T-helper 17 cell (primary cell): Measurements from ENCODE around the gene WWOX. TPM values are rescaled to one million over a fixed set of nuclear protein-coding genes. Genes with fewer than 3 reads are reported as not detected.
"Not testable (repeated sequence)": the region's sequence is repeated elsewhere in the genome, so short reads cannot be mapped to it uniquely, and the experiment has no call there.

Experiments
- ATAC-seq: fragments of 150-1000 bp; cut with Tn5 transposase; 2 replicates; pipeline ENCODE4 v1.10.0; 2021; ENCODE audit warnings: mild to moderate bottlenecking, moderate library complexity
- DNase-seq, 3 donors: peaks; one replicate each; pipeline versions ENCODE4 v3.0.0 to v3.0.0-alpha.2; 2020 to 2021
- H3K9me3 ChIP-seq: one replicate; pipeline ENCODE4 v1.7.0; 2013; ENCODE audit warnings: low read length, mild to moderate bottlenecking; ENCODE audit not compliant: control insufficient read depth, poor library complexity, severe bottlenecking
- H3K27ac Mint-ChIP-seq: one replicate; pipeline ENCODE4 v1.8.0; 2022; ENCODE audit warnings: mild to moderate bottlenecking, moderate library complexity, mixed read lengths
- H3K27me3 Mint-ChIP-seq: one replicate; pipeline ENCODE4 v1.8.0; 2022; ENCODE audit warnings: mixed read lengths
- H3K36me3 Mint-ChIP-seq: one replicate; pipeline ENCODE4 v1.8.0; 2022; ENCODE audit warnings: low read depth, mixed read lengths
- H3K4me1 Mint-ChIP-seq: one replicate; pipeline ENCODE4 v1.8.0; 2022; ENCODE audit warnings: mild to moderate bottlenecking, mixed read lengths
- H3K4me3 Mint-ChIP-seq: one replicate; pipeline ENCODE4 v1.8.0; 2022; ENCODE audit warnings: mild to moderate bottlenecking, moderate library complexity, mixed read lengths
- total RNA-seq, 4 donors: library from RNA in 2 of 4; stranded (reverse) in 2 of 4; gene quantifications; one replicate each; pipeline ENCODE4 v1.2.3 and lab custom pipeline; 2022 to 2026

WWOX gene
- total RNA-seq, result 10 to 100 TPM; 26.8 to 29.7 TPM
- 19.9 to 24.0 reads per million in 2 donors for total RNA-seq (lab: John Stamatoyannopoulos, UW)

DNA sequence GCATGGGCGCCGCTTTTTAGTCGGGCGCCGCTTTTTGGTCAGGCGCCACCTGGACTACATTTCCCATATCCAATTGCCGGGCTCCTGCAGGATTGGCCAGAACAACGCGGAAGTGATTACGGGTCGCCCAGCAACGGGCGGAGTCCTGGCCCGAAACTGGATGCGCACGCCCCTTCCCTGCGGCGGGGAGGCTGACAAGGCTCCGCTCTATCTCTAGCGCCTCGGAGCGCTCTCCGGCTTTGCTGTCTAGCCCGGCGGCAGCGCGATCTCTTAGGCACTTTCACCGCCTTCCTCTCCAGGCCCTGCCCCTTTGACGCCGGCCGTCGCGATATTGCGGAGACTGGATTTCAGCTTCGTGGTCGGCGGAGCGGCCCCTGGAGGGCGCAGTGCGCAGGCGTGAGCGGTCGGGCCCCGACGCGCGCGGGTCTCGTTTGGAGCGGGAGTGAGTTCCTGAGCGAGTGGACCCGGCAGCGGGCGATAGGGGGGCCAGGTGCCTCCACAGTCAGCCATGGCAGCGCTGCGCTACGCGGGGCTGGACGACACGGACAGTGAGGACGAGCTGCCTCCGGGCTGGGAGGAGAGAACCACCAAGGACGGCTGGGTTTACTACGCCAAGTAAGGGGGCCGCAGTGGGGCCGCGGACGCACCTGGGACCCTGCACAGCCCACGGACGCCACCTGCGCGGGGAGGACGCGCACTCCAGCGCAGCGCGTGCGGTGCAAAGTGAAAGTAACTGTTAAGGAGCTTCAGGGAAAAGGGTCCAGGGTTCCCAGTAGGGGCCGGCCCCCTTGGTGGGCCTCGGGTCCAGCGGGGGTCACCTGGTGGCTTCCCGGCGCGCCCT is at the start of gene WWOX:
WWOX (plus strand) TSS at position 384 of the 841 bp plus-strand sequence.
- Mint-ChIP-seq H3K27me3 (peaks cover 5% of the 10 kb centered on the region), H3K36me3 (peaks cover 5% of the 10 kb centered on the region), H3K4me1 (peaks cover 21% of the 10 kb centered on the region), H3K27ac (peak within 1 kb of the TSS; percentile 95), H3K4me3 (peak within 1 kb of the TSS; percentile 94)
- H3K9me3 ChIP-seq, result no peaks in the 10 kb centered on the region
- DNase-seq (peak; percentile 92 to 95 (median 95)), ATAC-seq (peak; percentile 95)

- H3K9me3 ChIP-seq, result no peaks in the 10 kb centered on the region
- Mint-ChIP-seq H3K27me3 (peaks cover 42% of the 10 kb centered on the region), H3K27ac (no peak overlapping the region), H3K4me1 (no peaks in the 10 kb centered on the region), H3K4me3 (no peak overlapping the region), H3K36me3 (no peaks in the 10 kb centered on the region)
- ATAC-seq, result no peak
- no peak for DNase-seq
Observed at GRCh38 chr16:78050734-78051400, 48.6 kb upstream of the WWOX start.

DNA sequence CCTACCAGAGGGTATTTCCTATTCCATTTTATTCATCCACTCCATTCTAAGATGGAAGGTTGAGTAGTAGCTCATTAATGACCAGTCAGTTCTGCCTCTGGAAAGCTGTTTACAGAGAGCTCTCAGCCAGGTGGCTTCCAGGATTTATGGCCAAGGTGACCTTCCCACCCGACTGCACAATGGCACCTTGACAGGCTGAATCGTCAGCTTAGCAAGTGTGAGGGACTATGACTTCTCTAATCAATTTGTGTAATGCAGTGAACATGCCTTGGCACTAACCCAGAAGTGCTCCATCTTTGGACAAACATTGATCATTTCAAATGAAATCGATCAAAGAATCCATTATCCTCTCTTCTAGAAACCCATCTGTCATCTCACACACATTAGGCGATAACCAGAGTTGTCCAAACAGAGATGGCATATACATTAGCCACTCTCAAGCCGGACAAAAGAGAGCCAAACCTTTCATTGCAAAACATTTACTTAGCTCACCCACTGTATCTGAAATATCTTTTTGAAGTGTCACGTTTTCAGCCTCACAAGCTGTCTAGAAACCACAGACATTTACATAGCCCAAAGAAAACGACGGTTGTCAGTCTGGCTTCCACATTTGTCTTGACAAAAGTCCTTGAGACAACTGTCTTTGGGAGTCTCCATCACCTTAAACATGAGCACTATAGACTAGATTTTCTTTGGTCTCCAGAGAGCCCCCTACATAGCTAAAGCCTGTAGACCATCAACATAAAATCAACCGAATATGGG is 41.5 kb upstream of the WWOX start:
- H3K27ac Mint-ChIP-seq, result no peak overlapping the region
- no peaks in the 10 kb centered on the region for H3K36me3 Mint-ChIP-seq
- peaks cover 53% of the 10 kb centered on the region for H3K27me3 Mint-ChIP-seq
- H3K4me1 Mint-ChIP-seq, result no peaks in the 10 kb centered on the region
- DNase-seq (no peak), ATAC-seq (no peak)
- H3K4me3 Mint-ChIP-seq, result no peak overlapping the region
- no peaks in the 10 kb centered on the region for H3K9me3 ChIP-seq

DNA sequence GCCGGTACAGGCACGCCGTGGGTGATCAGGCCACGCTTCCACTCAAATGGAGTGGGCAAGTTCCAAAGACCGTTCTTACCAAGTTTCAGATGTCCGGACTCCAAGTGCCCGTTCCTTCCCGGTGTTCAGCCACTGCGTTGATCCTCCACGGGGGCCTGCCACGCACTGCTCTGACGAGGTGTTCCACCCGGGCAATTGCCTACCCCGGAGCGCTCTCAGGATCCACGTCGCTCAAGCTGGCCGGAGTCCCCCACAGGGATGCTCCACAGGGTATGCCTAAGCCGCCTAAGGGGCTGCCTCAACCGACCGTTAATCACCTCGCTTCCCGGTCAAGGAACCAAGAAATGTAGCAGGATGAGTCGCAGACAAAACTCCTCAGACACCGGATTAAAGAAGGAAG is 39.6 kb upstream of the WWOX start:
- not testable (repeated sequence) for H3K27ac Mint-ChIP-seq, H3K4me3 Mint-ChIP-seq, H3K36me3 Mint-ChIP-seq, H3K4me1 Mint-ChIP-seq, DNase-seq, H3K9me3 ChIP-seq, ATAC-seq
- peaks cover 54% of the 10 kb centered on the region for H3K27me3 Mint-ChIP-seq

DNA sequence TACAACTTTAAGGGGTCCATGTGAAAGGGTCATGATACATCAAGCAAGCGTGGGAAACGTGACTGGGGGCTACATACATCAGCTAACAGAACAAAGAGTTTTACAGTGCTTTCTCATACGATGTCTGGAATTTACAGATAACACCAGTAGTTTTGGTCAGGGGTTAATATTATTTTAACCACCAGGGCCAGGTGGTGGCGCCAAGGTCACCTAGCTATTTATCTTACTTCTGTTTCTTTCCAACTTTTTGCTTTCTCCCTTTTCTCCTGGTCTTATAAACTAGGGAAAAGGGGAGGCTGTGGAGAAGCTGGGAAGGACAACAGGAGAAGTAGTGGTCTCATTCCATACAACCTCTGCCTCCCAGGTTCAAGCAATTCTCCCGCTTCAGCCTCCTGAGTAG is 39.2 kb upstream of the WWOX start:
- no peaks in the 10 kb centered on the region for H3K9me3 ChIP-seq
- no peaks in the 10 kb centered on the region for H3K4me1 Mint-ChIP-seq
- no peaks in the 10 kb centered on the region for H3K36me3 Mint-ChIP-seq
- H3K27me3 Mint-ChIP-seq, result peaks cover 57% of the 10 kb centered on the region
- H3K4me3 Mint-ChIP-seq, result no peak overlapping the region
- no peak for ATAC-seq
- no peak overlapping the region for H3K27ac Mint-ChIP-seq
- DNase-seq, result no peak

- no peaks in the 10 kb centered on the region for H3K36me3 Mint-ChIP-seq
- H3K27ac Mint-ChIP-seq, result no peak overlapping the region
- no peaks in the 10 kb centered on the region for H3K9me3 ChIP-seq
- peaks cover 62% of the 10 kb centered on the region for H3K27me3 Mint-ChIP-seq
- no peak for DNase-seq
- H3K4me1 Mint-ChIP-seq, result no peaks in the 10 kb centered on the region
- no peak overlapping the region for H3K4me3 Mint-ChIP-seq
- ATAC-seq, result no peak
Observed at GRCh38 chr16:78060809-78061208, 38.6 kb upstream of the WWOX start.

GRCh38 chr16:78065319-78065718 is 34.1 kb upstream of the WWOX start:
- H3K27me3 Mint-ChIP-seq, result peaks cover 45% of the 10 kb centered on the region
- H3K4me1 Mint-ChIP-seq, result no peaks in the 10 kb centered on the region
- H3K9me3 ChIP-seq, result no peaks in the 10 kb centered on the region
- H3K4me3 Mint-ChIP-seq, result no peak overlapping the region
- ATAC-seq, result no peak
- no peak overlapping the region for H3K27ac Mint-ChIP-seq
- H3K36me3 Mint-ChIP-seq, result no peaks in the 10 kb centered on the region
- no peak for DNase-seq

DNA sequence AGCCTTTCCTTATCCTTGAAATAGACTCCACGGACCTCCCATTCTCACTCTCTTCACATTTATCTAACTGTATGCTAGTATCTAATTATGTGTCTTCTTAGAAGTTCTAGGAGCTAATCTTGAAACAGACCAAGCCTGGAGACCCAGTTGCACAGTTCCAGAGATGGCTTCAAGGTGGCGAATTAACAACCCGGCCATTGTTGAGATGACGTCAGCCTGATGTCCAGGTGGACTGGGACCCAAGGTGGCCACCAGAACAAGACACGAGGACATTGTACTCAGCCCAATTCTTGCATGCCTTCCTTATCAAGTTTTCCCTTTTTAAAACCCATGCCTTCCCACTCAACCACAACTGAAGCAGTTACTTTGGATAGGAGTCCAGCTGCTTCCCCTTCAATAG is 29.5 kb upstream of the WWOX start:
- no peaks in the 10 kb centered on the region for H3K9me3 ChIP-seq
- Mint-ChIP-seq H3K36me3 (peaks cover 2% of the 10 kb centered on the region), H3K4me1 (no peaks in the 10 kb centered on the region), H3K27ac (no peak overlapping the region), H3K4me3 (no peak overlapping the region), H3K27me3 (peaks cover 48% of the 10 kb centered on the region)
- ATAC-seq, result no peak
- no peak for DNase-seq

GRCh38 chr16:78072275-78072674 is 27.2 kb upstream of the WWOX start:
- Mint-ChIP-seq H3K27ac (no peak overlapping the region), H3K36me3 (peaks cover 2% of the 10 kb centered on the region), H3K4me1 (no peaks in the 10 kb centered on the region), H3K4me3 (no peak overlapping the region), H3K27me3 (peaks cover 38% of the 10 kb centered on the region)
- H3K9me3 ChIP-seq, result no peaks in the 10 kb centered on the region
- DNase-seq, result no peak
- ATAC-seq, result no peak

GRCh38 chr16:78075800-78076199 is 23.7 kb upstream of the WWOX start:
- no peak overlapping the region for H3K27ac Mint-ChIP-seq
- H3K4me1 Mint-ChIP-seq, result no peaks in the 10 kb centered on the region
- no peaks in the 10 kb centered on the region for H3K9me3 ChIP-seq
- no peak overlapping the region for H3K4me3 Mint-ChIP-seq
- H3K36me3 Mint-ChIP-seq, result peaks cover 2% of the 10 kb centered on the region
- no peak for ATAC-seq
- peaks cover 38% of the 10 kb centered on the region for H3K27me3 Mint-ChIP-seq
- no peak for DNase-seq

- DNase-seq (no peak), ATAC-seq (no peak)
- Mint-ChIP-seq H3K36me3 (no peaks in the 10 kb centered on the region), H3K27me3 (peaks cover 25% of the 10 kb centered on the region), H3K27ac (no peak overlapping the region), H3K4me3 (no peak overlapping the region), H3K4me1 (no peaks in the 10 kb centered on the region)
- no peaks in the 10 kb centered on the region for H3K9me3 ChIP-seq
Observed at GRCh38 chr16:78081341-78081740, 18.1 kb upstream of the WWOX start.

DNA sequence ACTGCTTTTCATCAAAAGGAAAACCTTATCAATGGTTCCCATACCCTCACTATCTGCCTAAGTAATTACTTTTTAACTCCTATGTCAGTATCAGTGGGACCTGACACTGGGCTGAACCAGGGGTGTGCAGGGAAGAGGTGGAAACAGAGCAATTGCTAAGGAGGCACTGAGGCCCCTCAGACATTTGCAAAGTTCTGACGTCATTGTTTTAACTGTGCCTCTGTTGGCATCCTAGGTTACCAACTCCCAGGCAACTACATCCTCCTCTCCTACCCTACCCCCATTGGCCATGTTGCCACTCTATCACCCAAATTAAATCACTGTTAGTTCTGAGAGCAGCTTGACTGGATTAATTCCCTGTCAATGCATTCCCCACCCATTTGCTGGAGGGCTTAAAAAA is 8.0 kb upstream of the WWOX start:
- no peaks in the 10 kb centered on the region for H3K9me3 ChIP-seq
- no peak for DNase-seq
- peaks cover 32% of the 10 kb centered on the region for H3K27me3 Mint-ChIP-seq
- no peak for ATAC-seq
- no peak overlapping the region for H3K27ac Mint-ChIP-seq
- H3K4me3 Mint-ChIP-seq, result no peak overlapping the region
- H3K4me1 Mint-ChIP-seq, result peaks cover 2% of the 10 kb centered on the region
- no peaks in the 10 kb centered on the region for H3K36me3 Mint-ChIP-seq

GRCh38 chr16:78092758-78093157 is 6.7 kb upstream of the WWOX start:
- DNase-seq (no peak), ATAC-seq (no peak)
- Mint-ChIP-seq H3K27ac (no peak overlapping the region), H3K4me1 (peaks cover 2% of the 10 kb centered on the region), H3K27me3 (peaks cover 32% of the 10 kb centered on the region), H3K36me3 (no peaks in the 10 kb centered on the region), H3K4me3 (no peak overlapping the region)
- H3K9me3 ChIP-seq, result no peaks in the 10 kb centered on the region
